GM19328 (cell line): ENCODE measurements around the gene EGFL8.
A peak's percentile ranks its signal among the peaks of the same experiment; 100 is the strongest.
"Not testable (repeated sequence)": the region's sequence is repeated elsewhere in the genome, so short reads cannot be mapped to it uniquely, and the experiment has no call there.

Source experiments
- ATAC-seq: cut with Tn5 transposase; IDR thresholded peaks from one replicate; pipeline ENCODE4 v1.9.1; 2021; ENCODE audit warnings: mild to moderate bottlenecking, moderate library complexity; ENCODE audit not compliant: unreplicated experiment

The EGFL8 gene

DNA sequence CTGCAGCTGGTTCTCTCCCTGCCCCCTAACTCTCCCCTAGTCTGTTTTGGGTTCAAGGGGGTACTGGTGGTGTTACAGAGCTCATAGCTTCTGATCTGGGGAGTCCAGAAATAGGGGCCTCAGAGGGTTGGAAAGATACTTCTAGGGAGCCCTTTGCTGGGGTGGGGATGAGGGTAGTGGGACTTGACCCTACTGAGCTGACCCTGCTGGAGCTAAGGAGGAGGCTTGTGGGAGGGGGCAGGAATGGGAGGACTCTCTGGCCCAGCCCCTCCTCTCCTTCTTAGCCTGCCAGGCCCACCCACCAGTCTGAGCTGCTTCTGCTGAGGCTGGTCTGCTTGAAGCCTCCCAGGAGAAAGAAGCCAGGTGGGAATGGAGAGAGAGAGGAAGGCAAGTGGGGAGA, at the start of gene EGFL8:
Gene EGFL8, plus strand, starts transcription at position 301 of the 400 bp plus-strand sequence. CDS start 1,571 bp downstream, outside the sequence.
- no peak for ATAC-seq

- no peak for ATAC-seq
Observed at GRCh38 chr6:32114796-32115195, 49.6 kb upstream of the EGFL8 start.

DNA sequence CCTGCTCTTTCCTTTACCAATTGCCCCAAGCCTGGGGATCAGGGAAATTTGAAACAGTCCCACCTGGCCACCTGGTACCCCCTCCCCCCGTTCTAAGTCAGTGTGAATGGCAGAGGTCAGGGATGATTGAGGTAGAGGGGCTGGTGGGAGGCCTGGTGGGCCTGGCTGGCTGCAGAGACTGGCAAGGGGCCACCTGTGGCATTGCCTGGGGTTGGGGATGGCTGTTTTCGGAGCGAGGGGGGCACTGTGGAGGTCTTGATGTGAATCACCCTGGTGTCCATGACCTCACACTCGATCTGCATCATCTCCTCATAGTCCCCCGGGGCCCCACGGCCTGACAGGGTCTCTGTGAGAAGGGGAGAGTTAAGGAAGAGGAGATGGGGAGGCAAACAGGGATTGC, 48.8 kb upstream of the EGFL8 start:
- no peak for ATAC-seq

DNA sequence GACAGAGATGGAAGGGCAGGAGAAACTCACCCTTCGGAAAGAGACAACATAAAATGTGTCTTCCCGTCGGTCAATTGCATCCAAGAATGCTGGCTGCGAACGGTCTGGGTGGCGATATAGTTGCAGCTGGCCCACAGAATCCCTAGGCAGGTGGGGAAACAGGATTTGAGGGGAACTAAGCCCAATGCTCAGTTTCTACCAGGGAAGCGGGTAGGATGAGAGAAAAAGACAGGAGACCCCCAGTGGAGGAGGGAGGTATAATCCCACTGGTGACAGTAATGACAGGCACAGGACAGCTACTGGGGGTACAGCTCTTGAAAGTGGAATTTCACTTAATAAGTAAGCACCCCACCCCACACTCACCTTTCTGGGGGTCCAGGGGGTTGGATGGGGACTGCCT, 47.7 kb upstream of the EGFL8 start:
- ATAC-seq, result no peak

- ATAC-seq, result no peak
Observed at GRCh38 chr6:32117461-32117860, 46.9 kb upstream of the EGFL8 start.

DNA sequence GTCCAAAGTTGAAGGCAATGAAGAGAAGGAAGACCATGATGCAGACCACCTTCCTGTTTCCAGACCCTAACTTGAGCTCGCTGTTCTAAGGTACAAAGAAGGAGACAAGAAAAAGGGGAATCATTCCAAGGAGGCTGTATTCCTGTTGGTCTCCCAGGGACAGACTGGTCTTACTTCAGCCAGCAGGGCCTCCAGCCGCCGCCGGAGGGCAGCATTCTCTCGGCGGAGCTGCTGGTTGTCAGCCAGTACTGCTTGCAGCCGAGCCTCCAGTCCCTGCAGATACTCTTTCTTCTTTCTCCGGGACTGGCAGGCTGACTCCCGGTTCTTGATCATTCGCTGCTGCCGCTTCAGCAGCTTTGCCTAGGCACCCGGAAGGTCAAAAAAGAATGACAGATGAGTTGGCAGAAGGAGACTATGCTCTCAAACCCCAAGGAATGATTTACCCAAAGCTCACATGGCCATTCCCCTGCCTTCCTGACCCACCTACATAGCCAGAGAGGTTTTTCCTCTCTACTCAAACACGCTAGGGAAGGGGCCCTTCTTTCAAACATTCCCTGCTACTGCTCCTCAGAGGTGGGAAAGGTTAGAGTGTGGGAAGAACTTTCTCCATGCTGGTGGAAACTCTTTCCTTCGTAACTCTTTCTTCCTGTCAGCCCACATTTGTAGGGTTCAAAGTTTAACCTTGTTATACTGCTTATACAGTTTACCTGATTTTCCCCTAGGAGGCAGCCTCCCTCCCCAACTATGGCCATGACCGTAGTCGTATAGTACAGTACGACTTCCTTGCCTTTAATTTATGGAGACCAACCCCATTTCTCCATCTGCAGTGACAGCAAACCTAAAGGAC, 45.4 kb upstream of the EGFL8 start:
- no peak for ATAC-seq

GRCh38 chr6:32120573-32121059, 43.8 kb upstream of the EGFL8 start:
- no peak for ATAC-seq

- ATAC-seq, result no peak
Observed at GRCh38 chr6:32123681-32124080, 40.7 kb upstream of the EGFL8 start.

- no peak for ATAC-seq
Observed at GRCh38 chr6:32126880-32127279, 37.5 kb upstream of the EGFL8 start.

GRCh38 chr6:32127409-32127716, 37.0 kb upstream of the EGFL8 start:
- ATAC-seq, result no peak

DNA sequence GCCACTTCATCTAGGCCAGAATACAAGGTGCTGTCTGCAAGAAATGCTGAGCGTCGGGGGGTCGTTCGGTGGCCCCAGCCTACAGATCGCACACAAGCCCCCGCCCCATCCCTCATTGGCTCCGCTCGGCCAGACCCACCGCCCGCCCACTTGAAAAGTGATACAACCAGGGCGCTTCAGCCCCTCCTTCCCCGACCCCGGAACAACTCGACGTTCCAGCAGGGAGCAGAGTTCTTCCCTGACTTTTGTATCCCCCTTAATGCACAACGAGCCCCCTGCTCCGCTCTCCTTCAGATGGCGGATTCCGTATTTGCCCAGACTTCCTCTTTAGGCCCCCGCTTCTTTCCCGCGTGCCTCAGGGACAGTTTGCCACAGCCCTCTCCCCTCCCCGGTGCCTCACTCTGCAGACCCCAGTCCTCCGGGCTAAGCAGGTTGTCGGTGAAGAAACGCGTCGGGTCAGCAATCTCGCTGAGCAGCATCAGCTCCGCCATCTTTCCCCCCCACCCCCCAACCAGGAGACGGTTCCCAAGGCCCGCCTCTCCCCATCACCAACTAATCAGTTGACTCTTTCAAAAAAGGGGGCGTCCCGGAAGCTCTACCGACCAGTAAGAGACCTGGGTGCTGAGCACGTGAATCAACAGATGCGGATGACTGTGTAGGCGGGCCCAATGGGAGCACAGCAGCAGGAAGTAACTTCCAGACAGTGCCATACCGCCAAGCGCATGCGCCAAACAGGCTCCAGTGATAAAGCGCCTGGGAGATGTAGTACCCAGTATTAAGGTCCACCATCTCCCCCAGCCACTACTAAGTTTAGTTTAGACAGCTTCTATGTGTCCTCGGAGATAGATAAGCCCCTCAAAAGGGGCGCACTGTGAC, 36.4 kb upstream of the EGFL8 start, which contains the start of gene ATF6B:
Gene ATF6B, minus strand, starts transcription at position 530 of the 876 bp plus-strand sequence. Its CDS starts 39 bp downstream, at position 491.
- peak; percentile 80 for ATAC-seq

GRCh38 chr6:32128751-32129296, 35.6 kb upstream of the EGFL8 start:
- ATAC-seq, result no peak

DNA sequence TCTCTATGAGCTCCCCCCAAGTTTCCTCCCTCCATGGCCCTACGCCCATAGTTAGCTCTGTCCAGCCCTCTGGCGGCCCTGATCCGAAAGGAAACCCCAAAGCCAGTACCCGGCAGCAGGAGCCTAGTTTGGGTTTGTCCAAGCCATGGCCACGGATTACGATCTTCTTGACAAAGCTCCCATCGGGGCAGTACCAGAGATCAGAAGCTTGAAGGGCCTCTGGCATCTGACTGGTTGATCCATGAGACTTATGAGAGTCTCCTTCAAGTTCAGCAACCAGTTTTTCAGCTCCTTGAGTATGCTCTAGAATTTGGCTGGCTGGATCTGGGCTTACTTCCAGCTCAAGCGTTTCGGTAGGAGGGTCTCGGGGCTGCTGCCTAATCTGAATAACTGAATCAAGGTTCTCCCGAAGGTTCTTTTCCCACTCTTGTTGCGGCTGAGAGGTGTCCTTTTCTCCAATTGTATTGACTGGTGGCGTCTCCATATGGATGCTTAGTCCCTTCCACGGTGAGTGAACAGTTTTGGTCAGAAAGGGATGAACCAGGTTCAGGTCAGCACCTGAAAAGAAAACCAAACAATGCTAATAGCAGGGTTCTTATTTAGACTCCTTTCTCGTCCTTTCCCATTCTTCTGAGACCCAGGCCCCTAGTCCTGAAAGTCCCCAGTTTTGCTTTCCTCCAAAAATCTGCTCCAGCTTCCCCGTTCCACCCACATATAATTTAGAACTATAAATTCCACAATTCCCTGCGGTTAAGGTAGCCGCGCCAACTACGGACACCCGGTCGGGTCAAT, 34.9 kb upstream of the EGFL8 start:
- ATAC-seq, result no peak

- no peak for ATAC-seq
Observed at GRCh38 chr6:32131439-32131948, 32.9 kb upstream of the EGFL8 start.

GRCh38 chr6:32132110-32132509, 32.3 kb upstream of the EGFL8 start:
- ATAC-seq, result no peak

DNA sequence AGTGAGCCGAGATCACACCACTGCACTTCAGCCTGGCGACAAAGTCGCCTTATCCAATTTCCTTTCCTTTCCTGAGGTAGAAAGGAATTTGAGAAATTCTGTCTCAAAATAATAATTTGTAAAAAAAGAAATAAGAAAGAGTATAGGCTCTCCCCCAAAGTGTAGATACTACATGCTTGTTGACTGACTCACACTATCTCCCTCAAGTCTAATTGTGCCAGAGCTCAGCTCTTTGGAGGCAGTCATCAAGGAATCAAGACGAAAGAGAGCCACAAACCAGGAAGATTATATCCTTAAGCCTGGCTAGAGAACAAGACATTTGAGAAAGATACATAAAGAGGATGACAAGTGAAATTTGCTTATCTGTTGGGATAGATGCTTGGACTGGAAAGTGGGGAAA, 30.6 kb upstream of the EGFL8 start:
- ATAC-seq, result no peak

- ATAC-seq, result no peak
Observed at GRCh38 chr6:32137454-32137853, 26.9 kb upstream of the EGFL8 start.

GRCh38 chr6:32139590-32139989, 24.8 kb upstream of the EGFL8 start:
- ATAC-seq, result no peak

GRCh38 chr6:32140420-32141046, 23.9 kb upstream of the EGFL8 start:
- no peak for ATAC-seq

DNA sequence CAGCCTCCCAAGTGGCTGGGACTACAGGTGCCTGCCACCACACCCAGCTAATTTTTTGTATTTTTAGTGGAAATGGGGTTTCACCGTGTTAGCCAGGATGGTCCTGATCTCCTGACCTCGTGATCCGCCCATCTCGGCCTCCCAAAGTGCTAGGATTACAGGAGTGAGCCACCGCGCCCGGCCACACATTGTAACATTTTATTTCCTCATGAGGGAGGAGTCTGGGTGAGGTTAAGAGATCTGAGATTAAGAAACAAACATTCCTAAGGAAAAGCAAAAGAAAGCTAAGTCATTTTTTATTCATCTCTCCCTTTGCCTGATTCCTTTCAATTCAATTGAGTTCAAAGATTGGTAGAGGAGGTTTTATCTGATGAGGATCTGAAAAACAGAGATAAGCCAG, 20.2 kb upstream of the EGFL8 start:
- ATAC-seq, result not testable (repeated sequence)
